Coronary artery (tissue), 2 donors: ENCODE measurements around the gene YY1AP1.
"Not testable (repeated sequence)": the region's sequence is repeated elsewhere in the genome, so short reads cannot be mapped to it uniquely, and the experiment has no call there.

Experiments
- DNase-seq: peaks from one replicate; pipeline ENCODE4 v3.0.0-alpha.2; 2017; ENCODE audit warnings: low spot score
- H3K27ac ChIP-seq, 2 donors: fragments of 200-600 bp; sonication (generic); one replicate each; pipeline ENCODE4 v1.5.1; 2016 to 2019
- H3K4me3 ChIP-seq: fragments of 200-600 bp; sonication (generic); 2 replicates; pipeline ENCODE4 v1.5.1; 2016; ENCODE audit warnings: mild to moderate bottlenecking, moderate library complexity
- TF ChIP-seq, protein P1 (sequence below): fragments of 200-600 bp; sonication (generic); IDR thresholded peaks from one replicate; pipeline ENCODE4 v1.5.1; 2019; ENCODE audit warnings: antibody characterized with exemption

Gene YY1AP1, protein sequence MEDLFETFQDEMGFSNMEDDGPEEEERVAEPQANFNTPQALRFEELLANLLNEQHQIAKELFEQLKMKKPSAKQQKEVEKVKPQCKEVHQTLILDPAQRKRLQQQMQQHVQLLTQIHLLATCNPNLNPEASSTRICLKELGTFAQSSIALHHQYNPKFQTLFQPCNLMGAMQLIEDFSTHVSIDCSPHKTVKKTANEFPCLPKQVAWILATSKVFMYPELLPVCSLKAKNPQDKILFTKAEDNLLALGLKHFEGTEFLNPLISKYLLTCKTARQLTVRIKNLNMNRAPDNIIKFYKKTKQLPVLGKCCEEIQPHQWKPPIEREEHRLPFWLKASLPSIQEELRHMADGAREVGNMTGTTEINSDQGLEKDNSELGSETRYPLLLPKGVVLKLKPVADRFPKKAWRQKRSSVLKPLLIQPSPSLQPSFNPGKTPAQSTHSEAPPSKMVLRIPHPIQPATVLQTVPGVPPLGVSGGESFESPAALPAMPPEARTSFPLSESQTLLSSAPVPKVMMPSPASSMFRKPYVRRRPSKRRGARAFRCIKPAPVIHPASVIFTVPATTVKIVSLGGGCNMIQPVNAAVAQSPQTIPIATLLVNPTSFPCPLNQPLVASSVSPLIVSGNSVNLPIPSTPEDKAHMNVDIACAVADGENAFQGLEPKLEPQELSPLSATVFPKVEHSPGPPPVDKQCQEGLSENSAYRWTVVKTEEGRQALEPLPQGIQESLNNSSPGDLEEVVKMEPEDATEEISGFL

GRCh38 chr1:155688324-155689080 is at the start of gene YY1AP1:
Gene YY1AP1 (minus strand): TSS chr1:155688774. CDS start chr1:155680436, 8,338 bp downstream.
- DNase-seq = peak; percentile 94
- Histone ChIP-seq H3K4me3 (peak within 1 kb of the TSS; percentile 99), H3K27ac (peak within 1 kb of the TSS; percentile 90 to 100)
- TF ChIP-seq, protein P1, sequence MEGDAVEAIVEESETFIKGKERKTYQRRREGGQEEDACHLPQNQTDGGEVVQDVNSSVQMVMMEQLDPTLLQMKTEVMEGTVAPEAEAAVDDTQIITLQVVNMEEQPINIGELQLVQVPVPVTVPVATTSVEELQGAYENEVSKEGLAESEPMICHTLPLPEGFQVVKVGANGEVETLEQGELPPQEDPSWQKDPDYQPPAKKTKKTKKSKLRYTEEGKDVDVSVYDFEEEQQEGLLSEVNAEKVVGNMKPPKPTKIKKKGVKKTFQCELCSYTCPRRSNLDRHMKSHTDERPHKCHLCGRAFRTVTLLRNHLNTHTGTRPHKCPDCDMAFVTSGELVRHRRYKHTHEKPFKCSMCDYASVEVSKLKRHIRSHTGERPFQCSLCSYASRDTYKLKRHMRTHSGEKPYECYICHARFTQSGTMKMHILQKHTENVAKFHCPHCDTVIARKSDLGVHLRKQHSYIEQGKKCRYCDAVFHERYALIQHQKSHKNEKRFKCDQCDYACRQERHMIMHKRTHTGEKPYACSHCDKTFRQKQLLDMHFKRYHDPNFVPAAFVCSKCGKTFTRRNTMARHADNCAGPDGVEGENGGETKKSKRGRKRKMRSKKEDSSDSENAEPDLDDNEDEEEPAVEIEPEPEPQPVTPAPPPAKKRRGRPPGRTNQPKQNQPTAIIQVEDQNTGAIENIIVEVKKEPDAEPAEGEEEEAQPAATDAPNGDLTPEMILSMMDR = peak; percentile 18

DNA sequence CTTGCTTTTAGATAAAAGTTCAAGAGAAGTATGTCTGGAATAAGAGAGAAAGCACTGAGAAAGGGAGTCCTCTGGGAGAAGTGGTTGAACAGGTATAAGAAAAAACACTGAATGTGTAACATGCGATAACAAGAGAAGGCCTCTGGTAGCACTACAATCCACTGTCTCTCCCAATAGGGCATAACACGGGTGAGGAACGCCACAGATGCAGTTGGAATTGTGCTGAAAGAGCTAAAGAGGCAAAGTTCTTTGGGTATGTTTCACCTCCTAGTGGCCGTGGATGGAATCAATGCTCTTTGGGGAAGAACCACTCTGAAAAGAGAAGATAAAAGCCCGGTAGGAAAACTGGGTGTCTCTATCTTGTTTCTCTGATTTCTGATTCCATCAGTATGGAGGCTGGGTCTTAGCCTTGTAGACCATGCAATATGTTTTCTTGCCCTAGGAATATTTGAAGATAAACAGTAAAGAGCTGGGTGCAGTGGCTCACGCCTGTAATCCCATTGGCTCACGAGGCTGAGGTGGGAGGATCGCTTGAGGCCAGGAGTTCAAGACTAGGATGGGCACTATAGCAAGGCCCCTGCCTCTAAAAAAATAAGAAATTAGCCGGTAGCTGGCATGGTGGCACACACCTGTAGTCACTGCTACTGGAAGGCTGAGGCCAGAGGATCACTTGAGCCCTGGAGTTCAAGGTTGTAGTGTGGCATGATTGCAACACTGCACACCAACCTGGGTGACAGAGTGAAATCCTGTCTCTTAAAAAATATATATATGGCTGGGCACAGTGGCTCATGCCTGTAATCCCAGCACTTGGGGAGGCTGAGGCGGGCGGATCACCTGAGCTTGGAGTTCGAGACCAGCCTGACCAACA is 40.7 kb upstream of the YY1AP1 start:
- TF ChIP-seq, protein P1 = no peak
- DNase-seq = no peak
- no peak overlapping the region for H3K27ac ChIP-seq
- no peak overlapping the region for H3K4me3 ChIP-seq

DNA sequence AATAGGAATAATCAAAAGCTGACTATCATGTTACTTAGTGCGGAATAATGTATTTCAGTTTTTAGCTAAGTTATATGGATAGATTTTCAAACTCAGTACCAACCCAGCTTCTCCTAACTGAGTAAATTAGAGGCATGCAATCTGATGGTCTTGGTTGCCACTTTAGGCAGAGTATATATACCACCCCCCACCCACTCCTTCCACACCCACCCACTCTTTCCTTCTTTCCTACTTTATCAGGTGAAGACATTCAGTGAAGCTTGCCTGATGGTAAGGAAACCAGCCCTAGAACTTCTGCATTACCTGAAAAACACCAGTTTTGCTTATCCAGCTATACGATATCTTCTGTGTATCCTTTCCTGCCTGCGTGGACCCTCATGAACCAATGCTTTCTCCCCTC is 36.6 kb upstream of the YY1AP1 start:
- TF ChIP-seq, protein P1 = no peak

GRCh38 chr1:155719703-155720102 is 31.1 kb upstream of the YY1AP1 start:
- Histone ChIP-seq H3K4me3 (no peak overlapping the region), H3K27ac (no peak overlapping the region)
- DNase-seq = no peak
- TF ChIP-seq, protein P1 = no peak

More for the DNA sequence above, 36.6 kb upstream of the YY1AP1 start:
- no peak for DNase-seq
- Histone ChIP-seq H3K27ac (no peak overlapping the region), H3K4me3 (no peak overlapping the region)

DNA sequence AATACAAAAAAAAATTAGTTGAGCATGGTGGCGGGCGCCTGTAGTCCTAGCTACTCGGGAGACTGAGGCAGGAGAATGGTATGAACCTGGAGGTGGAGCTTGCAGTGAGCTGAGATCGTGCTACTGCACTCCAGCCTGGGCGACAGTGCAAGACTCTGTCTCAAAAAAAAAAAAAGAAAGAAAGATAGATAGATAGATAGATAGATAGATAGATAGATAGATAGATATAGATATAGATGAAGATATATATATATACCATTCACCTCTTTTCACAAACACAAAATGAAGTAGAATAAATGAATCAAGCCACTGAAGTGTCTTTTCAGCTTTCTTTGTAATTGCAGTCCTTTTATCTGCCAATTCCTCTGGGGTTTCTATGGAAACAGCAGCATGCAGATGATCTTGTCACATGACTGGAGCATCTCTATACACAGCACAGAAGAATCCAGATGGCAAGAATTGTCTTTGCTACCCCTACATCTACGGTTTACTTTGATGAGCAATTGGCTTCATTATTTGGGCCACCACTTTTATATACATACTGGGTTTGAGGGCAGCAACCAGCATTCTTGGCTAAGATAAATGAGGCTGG is 30.0 kb upstream of the YY1AP1 start:
- not testable (repeated sequence) for H3K27ac ChIP-seq, DNase-seq

DNA sequence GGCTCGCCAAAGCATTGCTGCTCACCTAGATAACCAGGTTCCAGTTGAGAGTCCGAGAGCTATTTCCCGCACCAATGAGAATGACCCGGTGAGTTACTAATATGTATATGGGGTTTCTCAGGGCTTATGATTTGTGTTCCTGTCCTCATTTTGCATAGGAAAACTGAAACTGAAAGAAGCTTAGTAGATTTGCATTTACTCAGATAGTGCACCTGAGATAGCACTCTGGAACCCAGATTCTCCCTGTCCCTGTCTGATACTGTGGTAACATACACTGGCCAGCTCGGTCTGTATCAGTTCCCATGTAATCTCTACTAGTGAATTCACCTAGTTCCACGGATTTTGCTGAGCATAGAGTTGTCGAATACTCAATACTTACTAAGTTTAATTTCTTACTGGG is 28.5 kb upstream of the YY1AP1 start:
- Histone ChIP-seq H3K4me3 (no peak overlapping the region), H3K27ac (no peak overlapping the region)
- TF ChIP-seq, protein P1 = no peak
- no peak for DNase-seq

More for the DNA sequence above, 30.0 kb upstream of the YY1AP1 start:
- H3K4me3 ChIP-seq = not testable (repeated sequence)
